NCI-H1105 (cell line): ENCODE data around the gene KANSL1.
A peak's percentile ranks its signal among the peaks of the same experiment; 100 is the strongest.

Experiments
- DNase-seq: peaks from one replicate; lab custom pipeline; 2025; lab: John Stamatoyannopoulos, UW

Gene KANSL1

DNA sequence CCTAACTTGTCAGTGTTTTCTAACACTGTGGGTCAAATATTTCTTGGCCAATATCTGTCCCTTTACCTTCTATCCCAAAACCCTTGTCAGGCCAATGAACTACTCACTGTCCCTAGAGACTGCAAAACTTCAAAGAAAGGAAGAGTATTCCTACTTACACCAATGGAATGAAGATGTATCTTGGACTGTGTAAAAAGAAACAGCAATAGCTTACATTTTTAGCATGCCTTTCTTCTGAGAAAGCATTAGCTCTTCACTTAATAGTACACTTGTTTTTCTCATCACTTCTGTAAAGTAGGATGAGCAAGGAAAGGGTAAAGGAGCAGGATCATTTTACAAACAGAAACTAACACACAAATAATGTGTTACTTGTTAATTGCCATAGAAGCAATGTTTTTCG lies 120.2 kb downstream of the KANSL1 start:
- DNase-seq: no peak

DNA sequence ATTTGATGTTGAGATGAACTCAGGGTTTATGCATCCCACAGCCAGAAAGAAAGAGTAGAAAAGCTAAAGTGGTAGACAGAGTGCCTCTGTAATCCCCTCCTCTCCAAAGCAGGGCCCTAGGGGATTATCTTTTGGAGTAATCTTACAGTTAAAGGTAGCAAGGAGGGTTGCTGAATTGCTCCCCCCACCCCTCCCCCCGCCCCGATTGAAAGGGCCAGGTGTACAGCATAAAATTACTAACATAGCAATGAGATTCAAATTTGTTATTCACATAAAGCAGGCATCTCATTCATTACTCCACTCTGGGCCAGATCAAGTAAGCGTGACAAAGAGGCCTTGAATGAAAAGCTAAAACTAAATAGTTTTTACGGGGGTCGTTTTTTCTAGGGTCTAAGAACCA lies 121.4 kb downstream of the KANSL1 start:
- DNase-seq: peak; percentile 5

DNA sequence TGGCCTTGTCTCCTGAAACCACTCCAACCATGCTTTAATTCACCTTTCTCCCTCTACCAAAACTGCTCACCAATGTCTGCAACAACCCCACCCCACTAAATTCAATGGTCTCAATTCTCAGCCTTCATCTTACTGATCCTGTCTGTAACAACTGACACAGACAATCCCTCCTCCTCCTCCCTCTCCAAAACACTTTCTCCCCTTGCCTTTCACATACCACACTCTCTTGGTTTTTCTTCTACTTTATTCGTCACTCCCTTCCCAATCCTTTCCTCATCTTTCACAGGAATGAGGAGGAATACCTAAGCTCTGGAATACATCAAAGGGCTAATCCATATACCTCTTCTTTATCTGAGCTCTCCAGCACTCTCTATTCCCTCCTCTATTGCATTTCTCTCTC lies 128.8 kb downstream of the KANSL1 start:
- no peak for DNase-seq

DNA sequence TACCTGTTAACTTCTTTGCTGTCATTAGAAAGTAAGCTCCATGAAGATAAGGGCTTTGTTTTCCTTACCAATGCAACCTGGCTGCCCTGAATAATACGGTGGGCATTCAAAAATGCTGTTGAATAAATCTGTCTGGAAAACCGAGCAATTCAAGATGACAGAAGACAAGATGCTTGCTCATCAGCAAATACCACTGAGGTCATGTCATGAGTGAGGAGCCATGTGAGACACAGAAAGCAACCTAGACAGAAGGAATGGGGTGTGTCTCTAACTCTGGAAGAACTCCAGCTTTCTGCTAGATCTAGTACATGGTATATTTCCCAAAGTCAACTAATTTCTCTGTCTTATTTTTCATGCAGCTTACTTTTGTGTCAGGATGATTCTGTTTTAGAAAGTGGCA lies 130.0 kb downstream of the KANSL1 start:
- no peak for DNase-seq

DNA sequence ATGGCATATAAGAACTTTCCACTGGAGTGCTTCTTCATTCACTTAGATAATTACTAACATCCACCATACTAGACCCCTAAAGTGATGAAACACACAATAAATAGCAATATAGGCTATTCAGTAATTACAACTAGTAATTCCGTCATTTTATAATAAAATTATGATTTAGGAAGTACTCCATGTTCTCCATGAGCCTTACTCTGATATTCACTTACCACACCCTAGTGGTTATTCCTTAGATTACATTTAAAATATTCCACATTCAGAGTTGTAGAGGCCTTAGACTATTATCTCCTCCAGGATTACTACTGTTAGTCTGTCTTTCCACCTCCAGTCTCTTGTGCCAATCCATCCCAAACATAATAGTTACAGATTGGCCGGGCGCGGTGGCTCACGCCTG lies 131.8 kb downstream of the KANSL1 start:
- DNase-seq: peak; percentile 10

DNA sequence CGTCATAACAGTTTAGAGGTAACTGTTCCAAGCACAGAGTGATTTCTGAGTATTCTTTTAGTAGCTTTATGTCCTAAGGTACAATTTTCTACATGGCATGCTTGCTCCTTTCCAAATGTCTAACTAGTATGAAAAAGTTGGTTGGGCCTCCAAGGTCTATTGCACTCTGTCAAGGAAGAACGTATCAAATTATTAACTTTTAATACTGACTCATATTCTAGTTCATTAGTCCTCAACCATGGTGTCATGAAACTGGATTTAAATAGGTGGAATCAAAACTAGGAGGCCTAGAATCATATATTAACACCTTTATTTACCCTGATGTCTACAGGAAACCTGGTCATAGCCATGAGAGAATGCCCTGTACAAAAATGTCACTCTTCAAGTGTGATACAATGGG lies 132.8 kb downstream of the KANSL1 start:
- no peak for DNase-seq

DNA sequence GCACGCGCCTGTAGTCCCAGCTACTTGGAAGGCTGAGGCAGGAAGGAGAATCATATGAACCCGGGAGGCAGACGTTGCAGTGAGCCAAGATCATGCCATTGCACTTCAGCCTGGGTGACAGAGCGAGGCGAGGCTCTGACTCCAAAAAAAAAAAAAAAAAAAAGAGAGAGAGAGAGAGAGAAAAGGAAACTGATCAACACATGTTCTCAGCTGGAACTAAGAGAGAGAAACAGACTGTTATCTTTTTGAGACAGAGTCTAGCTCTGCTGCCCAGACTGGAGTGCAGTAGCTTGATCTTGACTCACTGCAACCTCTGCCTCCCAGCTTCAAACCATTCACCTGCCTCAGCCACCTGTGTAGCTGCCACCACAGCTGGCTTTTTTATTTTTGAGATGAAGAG lies 133.7 kb downstream of the KANSL1 start:
- no peak for DNase-seq

DNA sequence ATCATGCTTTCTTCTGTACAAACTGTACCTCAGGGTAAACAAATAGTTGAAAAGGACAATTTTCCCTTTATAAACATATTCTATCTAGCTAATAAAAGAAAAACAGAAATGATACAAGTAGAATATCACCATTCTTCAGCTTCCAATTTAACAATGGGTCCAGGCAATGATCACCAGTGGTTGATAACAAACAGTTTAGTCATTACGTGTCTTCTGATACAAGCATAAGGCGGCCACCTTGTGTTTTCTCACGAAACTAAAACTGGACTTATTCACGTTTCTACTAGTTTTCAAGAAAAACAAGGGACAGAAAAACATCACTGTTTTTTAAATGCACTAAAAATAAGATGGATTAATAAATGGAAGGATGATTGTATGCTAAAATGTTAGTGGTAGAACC lies 135.9 kb downstream of the KANSL1 start:
- DNase-seq: no peak

DNA sequence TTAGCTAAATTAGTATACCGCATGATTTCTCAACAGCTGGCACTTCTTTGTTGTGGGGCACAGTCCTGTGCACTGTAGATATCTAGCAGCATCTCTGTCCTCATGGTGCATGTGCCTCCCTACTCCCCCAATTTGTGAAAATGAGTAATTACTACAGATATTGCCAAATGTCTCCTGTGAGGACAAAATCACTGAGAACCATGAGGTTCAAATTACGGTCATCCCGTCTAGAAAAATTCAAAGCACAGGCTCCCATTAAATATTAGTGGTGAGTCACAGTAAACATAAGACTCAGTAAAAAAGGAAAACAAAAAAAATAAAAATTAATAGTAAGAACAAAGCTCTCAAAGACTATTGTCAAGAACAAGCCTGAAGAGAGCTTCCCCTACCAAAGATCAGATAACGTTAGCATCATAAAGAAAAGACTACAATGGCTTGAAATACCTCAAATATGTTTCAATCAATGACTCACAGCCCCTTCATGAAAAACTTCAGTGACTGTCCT lies 136.4 kb downstream of the KANSL1 start:
- DNase-seq: no peak

DNA sequence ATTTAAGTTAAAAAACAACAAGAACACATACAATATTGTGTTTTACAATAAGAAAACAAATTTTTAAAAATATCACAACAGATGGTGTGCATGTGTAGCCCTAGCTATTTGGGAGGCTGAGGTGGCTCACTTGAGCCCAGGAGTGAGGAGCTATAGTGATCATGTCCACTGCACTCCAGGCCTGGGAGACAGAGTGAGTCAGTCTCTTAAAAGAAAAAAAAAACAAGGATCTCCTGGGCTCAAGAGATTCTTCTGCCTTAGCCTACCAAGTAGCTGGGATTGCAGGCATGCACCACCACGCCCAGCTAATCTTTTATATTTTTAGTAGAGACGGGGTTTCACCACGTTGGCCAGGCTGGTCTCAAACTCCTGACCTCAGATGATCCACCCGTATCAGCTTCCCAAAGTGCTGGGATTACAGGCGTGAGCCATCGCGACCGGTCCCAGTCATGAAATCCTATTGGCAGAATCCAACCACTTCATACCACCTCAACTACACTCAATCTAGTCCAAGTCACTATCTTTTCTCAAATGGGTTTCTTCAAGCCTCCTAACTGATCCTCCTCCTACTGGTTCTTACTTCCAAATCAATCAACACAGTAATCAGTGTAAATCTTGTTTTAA lies 139.2 kb downstream of the KANSL1 start:
- DNase-seq: no peak

DNA sequence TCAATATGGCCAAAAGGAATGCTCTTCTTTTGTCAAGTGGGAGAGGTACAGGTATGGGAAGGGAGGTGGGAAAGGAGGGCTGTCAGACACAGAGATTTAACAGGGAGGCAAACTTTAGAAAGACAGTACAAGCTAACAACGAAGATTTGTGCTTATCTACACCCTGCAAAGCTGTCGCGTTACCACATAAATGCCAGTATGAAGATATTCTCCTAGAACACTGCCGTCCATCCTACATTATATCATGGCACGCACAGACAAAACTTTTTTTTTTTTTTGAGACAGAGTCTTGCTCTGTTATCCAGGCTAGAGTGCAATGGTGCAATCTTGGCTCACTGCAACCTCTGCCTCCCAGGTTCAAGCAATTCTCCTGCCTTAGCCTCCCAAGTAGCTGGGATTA lies 143.6 kb downstream of the KANSL1 start:
- DNase-seq: no peak

DNA sequence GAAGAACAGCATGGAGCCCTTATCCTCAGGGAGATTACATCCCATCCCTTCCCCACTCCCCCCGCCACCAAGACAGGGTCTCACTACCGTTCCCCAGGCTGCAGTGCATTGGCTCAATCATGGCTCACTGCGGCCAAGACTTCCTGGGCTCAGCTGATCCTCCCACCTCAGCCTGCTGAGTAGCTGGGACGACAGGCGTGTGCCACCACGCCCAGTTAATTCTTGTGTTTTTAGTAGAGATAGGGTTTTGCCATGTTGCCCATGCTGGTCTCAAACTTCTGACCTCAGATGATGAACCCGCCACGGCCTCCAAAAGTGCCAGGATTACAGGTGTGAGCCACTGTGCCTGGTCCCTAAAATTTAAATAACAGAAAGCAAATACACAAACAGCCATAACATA lies 145.4 kb downstream of the KANSL1 start:
- no peak for DNase-seq

DNA sequence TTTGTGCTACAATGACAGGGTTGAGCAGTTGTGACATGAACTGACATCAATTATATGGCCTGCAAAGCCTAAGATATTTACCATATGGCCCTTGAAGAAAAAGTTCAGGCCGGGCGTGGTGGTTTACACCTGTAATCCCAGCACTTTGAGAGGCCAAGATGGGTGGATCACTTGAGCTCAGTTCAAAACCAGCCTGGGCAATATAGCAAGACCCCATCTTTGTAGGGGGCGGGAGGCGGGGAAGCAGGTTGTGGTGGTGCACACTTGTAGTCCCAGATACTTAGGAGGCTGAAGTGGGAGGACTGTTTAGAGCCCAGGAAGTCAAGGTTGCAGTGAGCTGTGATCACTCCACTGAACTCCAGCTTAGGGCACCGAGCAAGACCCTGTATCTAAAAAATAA lies 145.8 kb downstream of the KANSL1 start:
- DNase-seq: no peak

DNA sequence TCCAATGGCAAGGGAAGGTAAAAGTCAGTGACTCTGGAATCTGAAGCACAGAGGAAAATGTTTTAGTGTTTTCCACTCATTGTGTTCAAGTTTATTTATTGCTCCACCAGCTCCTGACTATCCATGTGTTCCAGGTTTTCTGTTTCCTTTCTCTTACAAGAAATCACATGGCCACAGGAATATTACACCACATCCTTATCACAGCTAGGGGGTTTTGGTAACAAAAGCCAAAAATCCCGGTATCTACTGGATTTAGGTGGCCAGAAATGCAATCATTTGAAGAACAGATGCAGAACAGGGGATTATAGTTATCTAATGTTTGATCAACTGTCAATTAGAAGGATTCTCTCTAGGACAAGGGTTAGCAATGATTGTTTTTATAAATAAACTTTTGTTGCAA lies 146.3 kb downstream of the KANSL1 start:
- no peak for DNase-seq

DNA sequence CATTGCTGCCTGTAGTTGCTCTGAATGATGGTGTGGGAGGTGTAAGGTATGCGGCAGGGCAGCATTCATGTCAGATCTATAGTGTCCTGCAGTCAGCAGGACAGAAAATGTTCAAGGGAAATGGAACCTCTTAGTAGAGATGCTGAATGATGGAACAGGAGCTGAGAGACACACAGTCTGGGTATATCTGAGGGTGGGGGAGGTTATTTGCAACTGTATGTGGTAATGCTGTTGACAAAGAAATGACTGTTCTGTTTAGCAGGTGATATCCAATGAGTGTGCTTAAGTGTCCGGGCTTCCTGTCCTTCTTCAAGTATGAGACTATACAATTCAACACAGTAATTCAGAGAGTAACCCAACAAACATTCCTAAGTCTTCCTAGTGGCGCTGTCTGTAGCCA lies 147.6 kb downstream of the KANSL1 start:
- no peak for DNase-seq

DNA sequence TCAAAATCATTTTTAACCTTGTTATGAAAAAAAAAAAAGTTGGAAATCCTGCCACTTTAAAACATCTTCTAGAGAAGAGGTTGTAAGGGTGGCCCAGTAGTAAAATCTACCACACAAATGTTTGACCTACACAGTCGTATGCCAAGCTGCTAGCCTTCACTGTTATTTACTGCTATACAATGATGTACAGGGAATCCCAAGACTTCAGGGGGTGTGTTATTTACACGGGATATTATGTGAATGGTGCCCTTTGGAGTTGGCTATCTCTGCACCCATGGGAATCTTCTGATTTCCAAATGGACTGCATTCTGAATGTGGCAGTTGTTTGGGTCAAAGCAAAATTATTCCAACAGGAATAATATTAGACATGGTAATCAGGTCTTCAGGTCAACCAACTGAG lies 148.2 kb downstream of the KANSL1 start:
- no peak for DNase-seq

DNA sequence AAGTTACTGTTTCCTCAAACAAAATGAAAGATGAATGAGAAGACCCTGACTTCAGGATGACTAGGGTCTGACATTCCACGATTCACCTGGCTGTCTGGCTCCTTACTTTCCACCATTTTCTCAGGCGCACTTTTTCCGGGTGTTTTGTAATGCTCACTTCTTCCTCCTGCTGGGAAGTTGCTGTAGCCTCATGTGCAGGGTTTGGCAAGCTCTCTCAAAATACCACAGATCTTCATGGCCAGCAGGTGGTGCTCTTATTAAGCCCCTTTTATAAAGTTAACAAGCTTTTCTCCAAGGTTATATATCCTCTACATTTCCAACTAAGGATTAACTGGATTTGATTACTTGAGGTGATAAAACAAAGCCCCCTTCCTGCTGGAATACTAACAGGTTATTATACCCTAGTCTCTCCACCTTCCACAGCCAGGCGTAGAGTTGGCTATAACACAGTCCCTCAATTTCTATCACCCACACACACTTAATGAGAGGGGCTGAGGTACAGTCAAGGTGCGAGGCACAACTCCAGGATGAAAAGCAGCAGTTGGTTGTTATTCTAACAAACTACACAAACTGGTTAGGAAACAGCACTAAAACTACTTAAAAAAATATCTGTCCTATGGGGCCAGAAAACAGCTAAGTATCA lies 148.8 kb downstream of the KANSL1 start:
- peak; percentile 66 for DNase-seq

DNA sequence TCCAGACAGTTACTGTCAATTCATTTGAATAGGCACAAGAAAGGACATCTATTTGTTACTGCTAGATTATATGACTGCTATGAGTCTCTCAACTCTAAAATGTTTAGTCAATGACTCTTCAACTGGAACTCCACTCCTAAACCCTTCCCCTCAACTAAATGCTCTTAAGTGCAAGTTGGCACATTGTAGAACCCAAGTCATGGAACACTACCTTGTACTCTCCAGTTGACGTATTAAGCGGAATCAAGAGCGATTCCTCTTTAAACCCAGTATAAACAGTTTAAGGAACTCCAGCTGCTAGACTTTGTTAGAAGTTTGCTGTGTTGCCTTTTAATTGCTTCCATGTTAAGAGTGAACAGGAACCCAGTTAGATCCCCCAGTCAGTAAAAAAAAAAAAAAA lies 149.6 kb downstream of the KANSL1 start:
- no peak for DNase-seq

DNA sequence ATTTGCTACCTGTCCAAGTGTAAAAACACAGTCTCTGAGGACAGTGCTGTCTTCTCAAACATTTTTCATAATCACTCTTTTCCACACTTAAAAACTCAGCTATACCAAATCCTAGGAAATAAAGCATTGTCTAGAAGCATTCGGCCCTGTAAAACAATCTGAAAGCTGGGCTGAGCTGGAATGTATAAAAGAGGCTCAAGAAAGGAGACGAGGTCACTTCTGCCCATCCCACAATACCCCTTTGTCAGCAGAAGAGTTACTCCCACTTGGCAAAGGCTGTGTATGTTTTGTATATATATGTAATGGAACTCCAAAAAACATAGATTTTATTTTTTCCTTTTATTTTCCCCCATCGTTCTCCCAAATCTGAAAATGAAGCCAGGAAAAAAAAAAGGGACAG lies 150.3 kb downstream of the KANSL1 start:
- no peak for DNase-seq

DNA sequence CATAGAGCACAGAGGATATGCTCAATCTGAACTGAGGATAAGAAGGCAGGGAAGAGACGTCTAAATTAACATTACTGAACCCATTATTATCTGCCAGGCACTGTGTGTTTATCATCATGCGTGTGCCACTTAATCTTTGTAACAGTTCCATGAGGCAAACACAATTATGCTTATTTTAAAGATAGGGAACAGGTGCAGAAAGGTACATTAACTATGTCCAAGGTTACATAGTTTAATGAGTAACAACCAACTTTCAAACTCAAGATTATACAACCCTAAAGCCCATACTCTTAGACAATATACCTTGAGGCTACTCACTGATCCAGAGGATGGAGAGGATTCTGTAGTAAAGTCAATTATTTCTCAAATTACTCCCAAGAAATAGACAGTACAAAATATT lies 151.0 kb downstream of the KANSL1 start:
- no peak for DNase-seq

DNA sequence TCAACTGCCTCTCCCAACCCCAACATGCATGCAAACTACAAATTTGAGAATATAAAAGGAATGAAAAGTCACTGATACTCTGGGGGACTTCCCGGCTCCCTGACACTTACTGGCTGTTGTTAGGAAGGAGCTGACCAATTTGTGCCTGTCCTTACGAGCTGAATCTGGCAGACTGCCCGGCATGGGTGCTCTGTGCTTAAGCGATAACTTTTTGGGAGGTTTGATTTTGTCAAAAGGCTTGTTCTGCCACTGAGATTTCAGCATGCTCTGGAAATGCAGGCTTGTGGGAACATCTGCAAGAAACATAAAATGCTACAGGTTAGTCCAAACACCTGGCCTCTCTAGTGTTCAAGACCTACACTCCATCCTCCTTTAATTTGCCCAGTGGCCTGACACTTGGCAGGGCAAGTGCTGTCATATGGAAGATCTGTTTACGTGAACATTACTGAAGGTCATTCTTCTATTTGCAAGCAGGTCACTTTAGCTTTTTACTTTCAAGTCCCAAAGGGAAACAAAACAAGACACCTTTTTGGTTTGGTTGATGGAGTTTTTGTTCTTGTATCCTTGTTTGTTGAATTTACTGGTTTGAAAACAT lies 153.5 kb downstream of the KANSL1 start:
- peak; percentile 12 for DNase-seq

DNA sequence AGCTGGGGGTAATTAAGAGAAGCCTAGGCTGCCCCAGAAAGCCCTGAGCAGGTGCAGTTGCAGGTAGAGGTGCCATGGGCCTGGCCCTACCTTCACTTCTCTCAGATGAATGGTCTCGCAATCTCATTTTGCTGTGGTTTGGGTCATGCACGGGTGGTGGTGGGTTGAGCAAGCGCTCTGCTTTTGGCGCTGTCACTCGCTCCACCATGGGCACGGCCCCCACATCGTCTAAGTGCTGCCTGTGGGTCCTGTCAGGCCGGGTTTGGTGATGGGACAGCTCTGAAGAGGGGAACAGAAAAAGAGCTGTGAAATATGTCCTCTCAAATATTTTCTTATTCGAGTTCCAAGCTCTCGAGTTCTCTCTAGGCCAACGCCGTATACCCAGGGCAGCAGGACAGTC lies 154.3 kb downstream of the KANSL1 start:
- DNase-seq: no peak

DNA sequence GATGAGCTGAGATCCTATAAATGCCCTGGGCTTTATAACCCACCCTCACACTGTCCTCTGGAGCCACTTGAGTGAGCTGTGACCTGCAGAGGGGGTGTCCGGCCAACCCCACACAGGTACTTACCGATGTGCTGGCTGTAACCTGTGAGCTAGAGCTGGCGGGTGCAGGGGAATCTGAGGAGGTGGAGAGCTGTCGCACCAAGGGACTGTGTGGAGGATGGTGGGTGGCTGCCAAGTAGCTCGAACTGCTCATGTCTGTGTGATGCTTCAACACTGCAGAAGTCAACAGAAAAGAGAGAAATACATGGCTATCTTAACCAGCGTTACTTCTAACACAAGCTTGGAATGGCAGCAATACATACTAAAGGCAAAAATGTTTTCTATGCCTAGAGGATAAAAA lies 154.8 kb downstream of the KANSL1 start:
- DNase-seq: no peak
